Lower leg skin (tissue), 3 donors: ENCODE measurements around the gene TMPRSS5.

Experiments used
- POLR2A ChIP-seq, 2 donors: fragments of 450-650 bp; IDR thresholded peaks; one replicate each; pipeline ENCODE4 v1.6.1; 2016 to 2017; ENCODE audit warnings: antibody characterized with exemption in 2 of 2, mild to moderate bottlenecking in 1 of 2, moderate library complexity in 1 of 2
- TF ChIP-seq, protein P1 (sequence below), 3 donors: fragments of 450-650 bp; IDR thresholded peaks; one replicate each; pipeline ENCODE4 v1.5.1; 2016; ENCODE audit warnings: antibody characterized with exemption in 3 of 3, mild to moderate bottlenecking in 3 of 3, moderate library complexity in 2 of 3

DNA sequence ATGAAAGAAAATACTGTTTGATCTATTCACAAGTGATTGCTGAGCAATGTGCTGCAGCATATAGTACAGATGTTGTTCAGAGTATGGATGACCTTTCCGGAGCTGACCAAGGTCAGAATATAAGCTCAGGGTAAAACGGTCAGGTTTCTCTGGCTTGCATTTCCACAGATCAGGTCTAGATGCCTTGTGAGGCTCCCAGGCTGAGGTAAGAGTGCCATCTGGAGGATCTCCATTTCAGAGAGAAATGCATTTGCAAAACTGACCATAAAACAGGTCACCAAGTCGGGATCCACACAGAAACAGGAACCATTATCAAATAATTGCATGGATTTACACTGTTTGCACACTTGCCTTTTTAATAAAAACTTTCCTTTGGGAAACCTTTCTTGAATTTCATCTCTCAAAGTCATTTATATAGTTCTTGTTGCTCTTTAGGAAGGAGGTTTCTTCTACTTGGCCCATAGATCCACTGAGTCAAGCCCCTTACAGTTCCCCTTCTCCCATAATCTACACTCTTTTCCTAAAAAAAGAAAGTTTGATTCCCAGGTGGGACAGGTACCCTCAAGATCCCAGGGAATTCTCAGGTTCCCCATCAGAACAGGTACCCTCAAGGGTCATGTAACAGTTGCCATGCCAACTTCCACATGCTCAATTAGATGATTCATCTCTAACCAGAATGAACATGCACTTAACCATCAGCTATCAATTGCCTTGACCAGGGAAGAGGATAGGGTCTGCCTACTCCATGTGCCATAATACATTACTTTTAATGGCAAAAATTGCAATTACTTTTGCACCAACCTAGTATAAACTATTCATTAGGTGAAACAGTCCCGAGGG, 25.0 kb upstream of the TMPRSS5 start:
- TF ChIP-seq, protein P1, sequence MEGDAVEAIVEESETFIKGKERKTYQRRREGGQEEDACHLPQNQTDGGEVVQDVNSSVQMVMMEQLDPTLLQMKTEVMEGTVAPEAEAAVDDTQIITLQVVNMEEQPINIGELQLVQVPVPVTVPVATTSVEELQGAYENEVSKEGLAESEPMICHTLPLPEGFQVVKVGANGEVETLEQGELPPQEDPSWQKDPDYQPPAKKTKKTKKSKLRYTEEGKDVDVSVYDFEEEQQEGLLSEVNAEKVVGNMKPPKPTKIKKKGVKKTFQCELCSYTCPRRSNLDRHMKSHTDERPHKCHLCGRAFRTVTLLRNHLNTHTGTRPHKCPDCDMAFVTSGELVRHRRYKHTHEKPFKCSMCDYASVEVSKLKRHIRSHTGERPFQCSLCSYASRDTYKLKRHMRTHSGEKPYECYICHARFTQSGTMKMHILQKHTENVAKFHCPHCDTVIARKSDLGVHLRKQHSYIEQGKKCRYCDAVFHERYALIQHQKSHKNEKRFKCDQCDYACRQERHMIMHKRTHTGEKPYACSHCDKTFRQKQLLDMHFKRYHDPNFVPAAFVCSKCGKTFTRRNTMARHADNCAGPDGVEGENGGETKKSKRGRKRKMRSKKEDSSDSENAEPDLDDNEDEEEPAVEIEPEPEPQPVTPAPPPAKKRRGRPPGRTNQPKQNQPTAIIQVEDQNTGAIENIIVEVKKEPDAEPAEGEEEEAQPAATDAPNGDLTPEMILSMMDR (IDR thresholded peaks at IDR 0.05) = no peak
- TF ChIP-seq POLR2A (IDR thresholded peaks at IDR 0.05) = no peak
